Liver (tissue), 9 donors: ENCODE results near the gene ZFAND2B. TPM values are rescaled to one million over a fixed set of nuclear protein-coding genes. Genes with fewer than 3 reads are reported as not detected.

ENCODE experiments used
- DNase-seq: peaks from one replicate; pipeline ENCODE4 v3.0.0-alpha.2; 2017; ENCODE audit warnings: low spot score
- H3K27ac ChIP-seq, 2 donors: one replicate each; pipeline ENCODE4 v1.7.0; 2013; ENCODE audit warnings: inconsistent platforms in 2 of 2, low read length in 2 of 2, control low read depth in 1 of 2, low read depth in 1 of 2, mild to moderate bottlenecking in 1 of 2
- H3K27me3 ChIP-seq, 4 donors: one replicate each; pipeline versions ENCODE4 v1.6.1 to v1.7.0; 2013; ENCODE audit warnings: low read length in 3 of 4, inconsistent platforms in 1 of 4, mild to moderate bottlenecking in 1 of 4, moderate library complexity in 1 of 4; ENCODE audit not compliant: control insufficient read depth in 4 of 4, insufficient read depth in 4 of 4
- H3K36me3 ChIP-seq, 4 donors: one replicate each; pipeline versions ENCODE4 v1.6.1 to v1.7.0; 2013; ENCODE audit warnings: low read length in 3 of 4, mild to moderate bottlenecking in 3 of 4, low read depth in 1 of 4, moderate library complexity in 1 of 4; ENCODE audit not compliant: control insufficient read depth in 4 of 4, insufficient read depth in 3 of 4
- H3K4me1 ChIP-seq, 4 donors: one replicate each; pipeline versions ENCODE4 v1.6.1 to v1.7.0; 2013; ENCODE audit warnings: low read length in 3 of 4, mild to moderate bottlenecking in 3 of 4, moderate library complexity in 1 of 4; ENCODE audit not compliant: control insufficient read depth in 4 of 4, insufficient read depth in 4 of 4
- H3K4me3 ChIP-seq, 3 donors: one replicate each; pipeline versions ENCODE4 v1.6.1 to v1.7.0; 2013; ENCODE audit warnings: low read length in 3 of 3, control low read depth in 1 of 3, low read depth in 1 of 3, mild to moderate bottlenecking in 1 of 3
- H3K9ac ChIP-seq, 2 donors: one replicate each; pipeline ENCODE4 v1.7.0; 2013; ENCODE audit warnings: low read length in 2 of 2, mild to moderate bottlenecking in 2 of 2, moderate library complexity in 2 of 2, control low read depth in 1 of 2, low read depth in 1 of 2
- H3K9me3 ChIP-seq, 4 donors: one replicate each; pipeline versions ENCODE4 v1.6.1 to v1.7.0; 2013; ENCODE audit warnings: low read length in 3 of 4; ENCODE audit not compliant: control insufficient read depth in 4 of 4
- ATF3 ChIP-seq: IDR thresholded peaks from 2 replicates; pipeline ENCODE4 v1.6.1; 2016; ENCODE audit warnings: antibody characterized with exemption
- EGR1 ChIP-seq, 2 donors: IDR thresholded peaks; 2 replicates each; pipeline ENCODE4 v1.6.1; 2016 to 2018; ENCODE audit warnings: antibody characterized with exemption in 2 of 2, low read depth in 2 of 2
- FOXA1 ChIP-seq: IDR thresholded peaks from 2 replicates; pipeline ENCODE4 v1.6.1; 2016; ENCODE audit warnings: antibody characterized with exemption
- FOXA2 ChIP-seq: IDR thresholded peaks from 2 replicates; pipeline ENCODE4 v1.6.1; 2016; ENCODE audit warnings: antibody characterized with exemption
- GABPA ChIP-seq, 2 donors: IDR thresholded peaks in 1 of 2; conservative IDR thresholded peaks in 1 of 2; 2 replicates each; pipeline ENCODE4 v1.6.1; 2016; ENCODE audit warnings: antibody characterized with exemption in 2 of 2, mild to moderate bottlenecking in 1 of 2, moderate library complexity in 1 of 2
- HNF4A ChIP-seq, 2 donors: conservative IDR thresholded peaks; 2 replicates each; pipeline ENCODE4 v1.6.1; 2016; ENCODE audit warnings: antibody characterized with exemption in 2 of 2, mild to moderate bottlenecking in 2 of 2
- HNF4G ChIP-seq: IDR thresholded peaks from 2 replicates; pipeline ENCODE4 v1.6.1; 2016; ENCODE audit warnings: antibody characterized with exemption
- NR2F2 ChIP-seq: IDR thresholded peaks from 2 replicates; pipeline ENCODE4 v1.6.1; 2016; ENCODE audit warnings: antibody characterized with exemption
- RAD21 ChIP-seq, 2 donors: IDR thresholded peaks; 2 replicates each; pipeline ENCODE4 v1.6.1; 2016; ENCODE audit warnings: antibody characterized with exemption in 2 of 2, mild to moderate bottlenecking in 2 of 2
- REST ChIP-seq: IDR thresholded peaks from 2 replicates; pipeline ENCODE4 v1.6.1; 2016; ENCODE audit warnings: antibody characterized with exemption, mild to moderate bottlenecking
- RXRA ChIP-seq, 2 donors: IDR thresholded peaks; 2 replicates each; pipeline ENCODE4 v1.6.1; 2017 to 2018; ENCODE audit warnings: antibody characterized with exemption in 2 of 2, mild to moderate bottlenecking in 1 of 2
- SP1 ChIP-seq: IDR thresholded peaks from 2 replicates; pipeline ENCODE4 v1.6.1; 2018; ENCODE audit warnings: antibody characterized with exemption, mild to moderate bottlenecking
- TAF1 ChIP-seq: conservative IDR thresholded peaks from 2 replicates; pipeline ENCODE4 v1.6.1; 2016; ENCODE audit warnings: antibody characterized with exemption, mild to moderate bottlenecking
- YY1 ChIP-seq: IDR thresholded peaks from 2 replicates; pipeline ENCODE4 v1.6.1; 2016; ENCODE audit warnings: antibody characterized with exemption, mild to moderate bottlenecking
- WGBS: extraction: QIAGEN DNeasy Blood & Tissue Kit; methylation state at CpG from one replicate; pipeline ENCODE4 v1.1.7; 2013; 5-methylcytosine and 5-hydroxymethylcytosine counted together
- polyA plus RNA-seq, 2 donors: library from polyadenylated mRNA; stranded (reverse) in 1 of 2; unstranded in 1 of 2; fragments of 200-250 nt in 1 of 2; fragments of >200 nt in 1 of 2; fragmentation: Nextera tagmentation in 1 of 2; extraction: Ambion mirVana in 1 of 2; gene quantifications; one replicate each; pipeline versions ENCODE4 v1.2.1 to v1.2.3, GENCODE V29; 2013 to 2015
- total RNA-seq, 2 donors: library from RNA; depleted of rRNA; stranded (reverse); fragments of >200 nt; gene quantifications; one replicate each; pipeline ENCODE4 v1.2.3, GENCODE V29; 2014
- TF ChIP-seq, protein P1 (sequence below): IDR thresholded peaks from 2 replicates; pipeline ENCODE4 v1.6.1; 2016; ENCODE audit warnings: antibody characterized with exemption
- TF ChIP-seq, protein P2 (sequence below): IDR thresholded peaks from 2 replicates; pipeline ENCODE4 v1.6.1; 2016; ENCODE audit warnings: antibody characterized with exemption
- donor health status: healthy.
- donor health status: healthy.
- donor health status: healthy.
- donor health status: healthy.
- donor health status: healthy.

Gene ZFAND2B
- total and polyA plus RNA-seq, 4 donors, result 19.6 to 53.8 (median 25.8) TPM

DNA sequence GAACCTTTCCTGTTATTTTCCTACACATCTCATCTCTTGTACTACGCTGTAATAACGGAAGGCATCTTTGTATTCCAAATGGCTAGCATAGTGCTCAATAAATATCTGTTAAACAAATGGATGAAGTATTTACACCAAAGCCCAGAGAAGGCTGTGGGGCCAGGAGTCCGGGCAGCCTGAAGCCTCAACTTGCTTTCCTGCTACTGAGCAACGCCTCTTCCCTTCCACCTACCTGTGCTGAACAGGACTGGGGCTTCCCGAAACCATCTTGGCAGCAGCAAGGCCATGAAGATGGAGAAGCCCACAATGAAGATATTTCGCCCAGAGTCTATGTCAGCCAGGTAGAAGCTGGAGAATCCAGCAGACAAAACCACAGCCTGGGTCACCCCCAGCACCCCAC, 43.4 kb upstream of the ZFAND2B start (continued):
- TF ChIP-seq, protein P1, sequence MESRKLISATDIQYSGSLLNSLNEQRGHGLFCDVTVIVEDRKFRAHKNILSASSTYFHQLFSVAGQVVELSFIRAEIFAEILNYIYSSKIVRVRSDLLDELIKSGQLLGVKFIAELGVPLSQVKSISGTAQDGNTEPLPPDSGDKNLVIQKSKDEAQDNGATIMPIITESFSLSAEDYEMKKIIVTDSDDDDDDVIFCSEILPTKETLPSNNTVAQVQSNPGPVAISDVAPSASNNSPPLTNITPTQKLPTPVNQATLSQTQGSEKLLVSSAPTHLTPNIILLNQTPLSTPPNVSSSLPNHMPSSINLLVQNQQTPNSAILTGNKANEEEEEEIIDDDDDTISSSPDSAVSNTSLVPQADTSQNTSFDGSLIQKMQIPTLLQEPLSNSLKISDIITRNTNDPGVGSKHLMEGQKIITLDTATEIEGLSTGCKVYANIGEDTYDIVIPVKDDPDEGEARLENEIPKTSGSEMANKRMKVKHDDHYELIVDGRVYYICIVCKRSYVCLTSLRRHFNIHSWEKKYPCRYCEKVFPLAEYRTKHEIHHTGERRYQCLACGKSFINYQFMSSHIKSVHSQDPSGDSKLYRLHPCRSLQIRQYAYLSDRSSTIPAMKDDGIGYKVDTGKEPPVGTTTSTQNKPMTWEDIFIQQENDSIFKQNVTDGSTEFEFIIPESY, result no peak

GRCh38 chr2:219165058-219165911, 41.3 kb upstream of the ZFAND2B start:
- H3K36me3 ChIP-seq, result no peaks in the 10 kb centered on the region
- TF ChIP-seq REST (no peak), RXRA (IDR thresholded peaks at IDR 0.05) (no peak), YY1 (no peak), ATF3 (no peak)
- H3K9me3 ChIP-seq, result no peaks in the 10 kb centered on the region
- H3K27me3 ChIP-seq, result no peaks in the 10 kb centered on the region
- no peak overlapping the region for H3K4me3 ChIP-seq
- H3K27ac ChIP-seq, result no peak overlapping the region
- WGBS, result 93% methylated on average over 10 of the region's 10 CpGs
- H3K9ac ChIP-seq, result no peak overlapping the region
- no peak for DNase-seq
- peaks cover 4 to 17% (median 11%) of the 10 kb centered on the region in 4 donors for H3K4me1 ChIP-seq

- H3K4me3 ChIP-seq, result no peak overlapping the region
- WGBS, result 88% methylated on average over 5 of the region's 5 CpGs
- TF ChIP-seq RAD21 (IDR thresholded peaks at IDR 0.05), result no peak
- TF ChIP-seq, protein P1, result no peak
- no peak for TF ChIP-seq ATF3
- no peak for TF ChIP-seq FOXA2
- no peak for TF ChIP-seq REST
- TF ChIP-seq RXRA (IDR thresholded peaks at IDR 0.05), result no peak
- TF ChIP-seq NR2F2, result no peak
- no peak for TF ChIP-seq SP1
- TF ChIP-seq HNF4A (conservative IDR thresholded peaks at IDR 0.05), result no peak
- TF ChIP-seq FOXA1, result no peak
- no peak for TF ChIP-seq EGR1 (IDR thresholded peaks at IDR 0.05; ENCODE audit: low read depth in 2 of 2)
- no peak for TF ChIP-seq GABPA (IDR thresholded peaks at IDR 0.05 in 1 of 2, conservative IDR thresholded peaks at IDR 0.05 in 1 of 2)
- no peak for TF ChIP-seq TAF1
- TF ChIP-seq, protein P2, sequence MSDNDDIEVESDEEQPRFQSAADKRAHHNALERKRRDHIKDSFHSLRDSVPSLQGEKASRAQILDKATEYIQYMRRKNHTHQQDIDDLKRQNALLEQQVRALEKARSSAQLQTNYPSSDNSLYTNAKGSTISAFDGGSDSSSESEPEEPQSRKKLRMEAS, result no peak
- no peak for TF ChIP-seq YY1
- no peak for TF ChIP-seq HNF4G
These were observed 38.6 kb upstream of the ZFAND2B start for GRCh38 chr2:219167997-219168396.

More at GRCh38 chr2:219167997-219168396, 38.6 kb upstream of the ZFAND2B start:
- Histone ChIP-seq H3K27me3 (no peaks in the 10 kb centered on the region), H3K36me3 (peaks cover 0 to 11% (median 8%) of the 10 kb centered on the region in 4 donors), H3K9ac (no peak overlapping the region), H3K9me3 (no peaks in the 10 kb centered on the region), H3K4me1 (peaks cover 4 to 21% (median 13%) of the 10 kb centered on the region in 4 donors), H3K27ac (no peak overlapping the region)
- DNase-seq, result no peak
